A549 (cell line): ENCODE results near the gene DNAH1. TPM values are rescaled to one million over a fixed set of nuclear protein-coding genes. Genes with fewer than 3 reads are reported as not detected.

Experiments used
- ATAC-seq, 2 experiments: fragments of 200-7000 bp in 1 of 2; fragments of >200 bp in 1 of 2; cut with Nextera tagmentation in 1 of 2; cut with Tn5 transposase in 1 of 2; 3 replicates each; pipeline versions ENCODE4 v1.8.0 to v1.9.1; 2018 to 2020; ENCODE audit warnings: mild to moderate bottlenecking in 1 of 2, moderate library complexity in 1 of 2
- CTCF ChIA-PET: fragments of 300-600 bp; sonication (Branson Sonifier 250); formaldehyde crosslinking; extraction: SDS; loops from one replicate; lab custom pipeline; 2021; ENCODE audit warnings: antibody characterized with exemption, inconsistent platforms; lab: Yijun Ruan, JAX
- POLR2A ChIA-PET: fragments of 350-600 bp; formaldehyde crosslinking; extraction: SDS; loops from one replicate; lab custom pipeline; 2021; ENCODE audit warnings: antibody characterized with exemption, inconsistent platforms; lab: Yijun Ruan, JAX
- DNase-seq, 2 experiments: peaks; one replicate each; pipeline versions ENCODE4 v3.0.0 to v3.0.0-alpha.2; 2011 to 2016; ENCODE audit warnings: low read depth in 1 of 2, low spot score in 1 of 2
- FAIRE-seq: peaks from 2 replicates; lab custom pipeline; 2011; peaks lifted over from hg19 to GRCh38; lab: Jason Lieb, UNC
- H3K27ac ChIP-seq, 2 experiments: fragments of >200 bp; sonication (Bioruptor Twin); formaldehyde crosslinking; 3 replicates each; pipeline ENCODE4 v1.5.1; 2016 to 2017
- H3K4me1 ChIP-seq: fragments of >200 bp; sonication (Bioruptor Twin); formaldehyde crosslinking; 3 replicates; pipeline ENCODE4 v1.6.1; 2016
- H3K4me2 ChIP-seq: fragments of >200 bp; sonication (Bioruptor Twin); formaldehyde crosslinking; 3 replicates; pipeline ENCODE4 v1.6.1; 2016
- H3K4me3 ChIP-seq: fragments of >200 bp; sonication (Bioruptor Twin); formaldehyde crosslinking; 3 replicates; pipeline ENCODE4 v1.5.1; 2016
- H3K9me3 ChIP-seq: fragments of >200 bp; sonication (Bioruptor Twin); formaldehyde crosslinking; 3 replicates; pipeline ENCODE4 v1.6.1; 2016
- BHLHE40 ChIP-seq: IDR thresholded peaks from 2 replicates; pipeline ENCODE4 v1.6.1; 2012; ENCODE audit warnings: low read depth, low read length, inconsistent platforms
- EHMT2 ChIP-seq: fragments of 200-600 bp; sonication (generic); IDR thresholded peaks from 2 replicates; pipeline ENCODE4 v1.6.1; 2016; ENCODE audit warnings: antibody characterized with exemption, low read depth, mild to moderate bottlenecking, moderate library complexity
- FOSL2 ChIP-seq, 2 experiments: fragments of 450-650 bp in 1 of 2; fragments of >200 bp in 1 of 2; sonication (Bioruptor Twin) in 1 of 2; formaldehyde crosslinking; IDR thresholded peaks; 2 replicates each; pipeline versions ENCODE4 v1.5.0 to v1.6.1; 2016 to 2020; ENCODE audit warnings: mild to moderate bottlenecking in 1 of 2, moderate library complexity in 1 of 2
- HES2 ChIP-seq: fragments of >200 bp; sonication (Bioruptor Twin); formaldehyde crosslinking; IDR thresholded peaks from 2 replicates; pipeline ENCODE4 v1.6.1; 2016
- HEYL ChIP-seq: fragments of 250-450 bp; sonication (Bioruptor Pico); IDR thresholded peaks from 2 replicates; pipeline ENCODE4 v1.8.0; 2021; ENCODE audit warnings: mild to moderate bottlenecking, moderate library complexity
- KDM1A ChIP-seq: fragments of 200-600 bp; sonication (generic); IDR thresholded peaks from 2 replicates; pipeline ENCODE4 v1.6.1; 2016; ENCODE audit warnings: low read depth, mild to moderate bottlenecking
- KDM5A ChIP-seq: fragments of 200-600 bp; sonication (generic); IDR thresholded peaks from 2 replicates; pipeline ENCODE4 v1.6.1; 2016; ENCODE audit warnings: antibody characterized with exemption, mild to moderate bottlenecking
- MAFK ChIP-seq: fragments of 450-650 bp; IDR thresholded peaks from 2 replicates; pipeline ENCODE4 v1.6.1; 2014; ENCODE audit not compliant: partially characterized antibody
- MAZ ChIP-seq: fragments of 150-350 bp; IDR thresholded peaks from 2 replicates; pipeline ENCODE4 v1.6.1; 2014; ENCODE audit warnings: antibody characterized with exemption, low read depth, low read length, borderline replicate concordance
- NPAS2 ChIP-seq: fragments of 250-450 bp; sonication (Bioruptor Pico); IDR thresholded peaks from 2 replicates; pipeline ENCODE4 v1.8.0; 2022; ENCODE audit warnings: mild to moderate bottlenecking, moderate library complexity, borderline replicate concordance
- POLR2AphosphoS2 ChIP-seq: conservative IDR thresholded peaks from 2 replicates; pipeline ENCODE4 v1.6.1; 2012; ENCODE audit warnings: low read length, improper control_type of control experiment, inconsistent platforms
- RARB ChIP-seq: fragments of 250-450 bp; sonication (Bioruptor Pico); IDR thresholded peaks from 2 replicates; pipeline ENCODE4 v1.8.0; 2021; ENCODE audit warnings: mild to moderate bottlenecking, moderate library complexity
- RCOR1 ChIP-seq: fragments of 150-350 bp; IDR thresholded peaks from 2 replicates; pipeline ENCODE4 v1.6.1; 2014; ENCODE audit warnings: antibody characterized with exemption, low read length, low read depth
- TFCP2L1 ChIP-seq: fragments of 250-450 bp; sonication (Bioruptor Pico); IDR thresholded peaks from 2 replicates; pipeline ENCODE4 v1.5.0; 2021; ENCODE audit warnings: mild to moderate bottlenecking
- TP53 ChIP-seq: fragments of 250-450 bp; sonication (Bioruptor Pico); IDR thresholded peaks from 2 replicates; pipeline ENCODE4 v1.5.0; 2021; ENCODE audit warnings: mild to moderate bottlenecking, moderate library complexity
- USF2 ChIP-seq: fragments of 450-650 bp; IDR thresholded peaks from 2 replicates; pipeline ENCODE4 v1.6.1; 2014; ENCODE audit warnings: antibody characterized with exemption
- ZC3H11A ChIP-seq: fragments of 450-650 bp; IDR thresholded peaks from 2 replicates; pipeline ENCODE4 v1.6.1; 2014; ENCODE audit warnings: antibody characterized with exemption, mild to moderate bottlenecking
- ZFP36 ChIP-seq: fragments of 450-650 bp; IDR thresholded peaks from 2 replicates; pipeline ENCODE4 v1.6.1; 2014; ENCODE audit warnings: borderline replicate concordance; ENCODE audit not compliant: partially characterized antibody
- ZNF302 ChIP-seq: fragments of 250-450 bp; sonication (Bioruptor Pico); IDR thresholded peaks from 2 replicates; pipeline ENCODE4 v1.9.0; 2021; ENCODE audit warnings: inconsistent platforms, mild to moderate bottlenecking, moderate library complexity
- WGBS: methylation state at CpG from one replicate; pipeline ENCODE4 v1.1.6; 2017; ENCODE audit errors: missing lambda C conversion rate; 5-methylcytosine and 5-hydroxymethylcytosine counted together
- polyA plus RNA-seq, 4 experiments: library from polyadenylated mRNA; depleted of rRNA in 3 of 4; stranded (reverse); fragments of >200 nt; fragmentation: RNase III in 1 of 4; extraction: RNeasy Plus Mini Kit Qiagen cat#74134 plus additional on column Dnase treatment in 1 of 4; gene quantifications; 2 replicates in 3 of 4; 3 replicates in 1 of 4; pipeline ENCODE4 v1.2.3, GENCODE V29; 2011 to 2017
- TF ChIP-seq, protein P1 (sequence below): fragments of >200 bp; sonication (Bioruptor Twin); formaldehyde crosslinking; IDR thresholded peaks from 3 replicates; pipeline ENCODE4 v1.5.1; 2016

DNAH1 gene
- polyA plus RNA-seq, 2 of the 4 experiments (the other 2 are of a cell fraction) = 0.65 to 1.6 TPM

- Histone ChIP-seq H3K4me1 (no peaks in the 10 kb centered on the region), H3K4me3 (no peak overlapping the region), H3K4me2 (no peak overlapping the region), H3K27ac (no peak overlapping the region), H3K9me3 (no peaks in the 10 kb centered on the region)
- no peak for ATAC-seq
- 66% methylated on average over 11 of the region's 25 CpGs for WGBS
- no peak for TF ChIP-seq ZNF302
- no peak for TF ChIP-seq FOSL2 (IDR thresholded peaks at IDR 0.05)
- no peak for TF ChIP-seq FOSL2 (CRISPR knock-in tag; IDR thresholded peaks at IDR 0.05)
- no peak for TF ChIP-seq RCOR1
- TF ChIP-seq TP53 (CRISPR knock-in tag) = no peak
- TF ChIP-seq RARB (CRISPR knock-in tag) = no peak
- TF ChIP-seq KDM1A = no peak
- no peak for TF ChIP-seq NPAS2 (CRISPR knock-in tag)
- no peak for TF ChIP-seq EHMT2
- no peak for TF ChIP-seq USF2
- TF ChIP-seq KDM5A = no peak
- no peak for TF ChIP-seq ZFP36
- TF ChIP-seq ZC3H11A = no peak
- no peak for TF ChIP-seq HEYL (CRISPR knock-in tag)
- no peak for TF ChIP-seq POLR2AphosphoS2
- ChIA-PET CTCF (interaction anchor here (2.4 kb wide), 1 partner anchor 7 kb away, joined by 9 read pairs; no protein-coding TSS in a partner anchor), POLR2A (no interaction called here)
- FAIRE-seq = no peak
- no peak for DNase-seq
These were observed 80.1 kb downstream of the DNAH1 start for GRCh38 chr3:52396011-52396906.

DNA sequence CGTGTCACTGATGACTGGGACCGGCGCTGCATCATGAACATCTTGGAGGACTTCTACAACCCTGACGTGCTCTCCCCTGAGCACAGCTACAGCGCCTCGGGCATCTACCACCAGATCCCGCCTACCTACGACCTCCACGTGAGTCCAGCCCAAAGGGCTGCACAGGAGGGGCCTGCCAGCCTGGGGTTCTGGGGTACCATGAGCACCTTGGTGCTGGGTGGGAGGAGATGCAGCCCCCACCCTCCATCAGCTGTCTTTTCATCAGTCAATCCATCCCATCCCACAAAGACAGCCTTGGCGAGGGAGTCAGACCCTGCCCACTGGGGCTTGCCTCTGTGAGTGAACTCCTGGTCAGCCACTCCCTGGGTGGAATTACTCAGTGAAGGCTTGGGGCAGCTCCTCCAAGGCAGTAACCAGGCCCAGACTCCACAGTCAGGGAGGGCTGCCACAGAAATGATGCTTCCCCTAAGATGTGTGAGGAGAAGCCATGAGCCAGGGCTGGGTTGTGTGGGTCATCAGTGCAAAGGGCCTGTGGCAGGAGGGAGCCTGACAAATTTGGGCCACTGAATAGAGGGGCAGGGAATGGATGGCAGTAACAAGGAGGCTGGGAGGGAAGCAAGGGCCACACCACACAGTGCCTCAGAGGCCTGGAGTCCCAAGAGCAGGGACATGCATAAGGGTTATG is 80.9 kb downstream of the DNAH1 start:
- POLR2A ChIA-PET = no interaction called here
- ATAC-seq = no peak
- CTCF ChIA-PET = interaction anchor here (2.4 kb wide), 1 partner anchor 8 kb away, joined by 9 read pairs; no protein-coding TSS in a partner anchor

DNA sequence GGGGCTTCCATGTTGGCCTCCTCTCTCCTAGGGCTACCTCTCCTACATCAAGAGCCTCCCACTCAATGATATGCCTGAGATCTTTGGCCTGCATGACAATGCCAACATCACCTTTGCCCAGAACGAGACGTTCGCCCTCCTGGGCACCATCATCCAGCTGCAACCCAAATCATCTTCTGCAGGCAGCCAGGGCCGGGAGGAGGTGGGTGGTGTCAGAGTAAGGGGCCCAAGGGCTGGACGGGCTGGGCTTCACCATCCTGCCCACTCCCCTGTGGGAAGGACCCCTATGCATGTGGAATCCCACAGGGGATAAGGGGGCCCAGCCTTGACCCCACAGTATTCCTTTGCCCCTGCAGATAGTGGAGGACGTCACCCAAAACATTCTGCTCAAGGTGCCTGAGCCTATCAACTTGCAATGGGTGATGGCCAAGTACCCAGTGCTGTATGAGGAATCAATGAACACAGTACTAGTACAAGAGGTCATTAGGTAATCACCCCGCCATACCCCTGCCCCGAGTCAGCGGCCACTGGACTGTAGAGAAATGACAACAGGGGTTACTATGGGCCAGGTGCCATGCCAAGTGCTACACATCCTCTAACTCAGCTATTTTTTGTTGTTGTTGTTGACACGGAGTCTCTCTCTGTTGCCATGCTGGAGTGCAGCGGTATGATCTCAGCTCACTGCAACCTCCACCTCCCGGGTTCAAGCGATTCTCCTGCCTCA is 81.7 kb downstream of the DNAH1 start:
- DNase-seq = no peak
- CTCF ChIA-PET = interaction anchor here (0.9 to 2.8 kb wide), 3 partner anchors 9 to 14 kb away, joined by 4 to 9 read pairs (median 7); no protein-coding TSS in a partner anchor

More for the DNA sequence above, 80.9 kb downstream of the DNAH1 start:
- TF ChIP-seq TFCP2L1 (no peak), ZC3H11A (no peak)
- no CpG with 5 or more reads among the region's 10 CpGs for WGBS
- DNase-seq (no peak), FAIRE-seq (no peak)
- H3K27ac ChIP-seq = no peak overlapping the region
- no peaks in the 10 kb centered on the region for H3K4me1 ChIP-seq
- no peaks in the 10 kb centered on the region for H3K9me3 ChIP-seq
- no peak overlapping the region for H3K4me3 ChIP-seq
- no peak overlapping the region for H3K4me2 ChIP-seq

More for the DNA sequence above, 81.7 kb downstream of the DNAH1 start:
- no peaks in the 10 kb centered on the region for H3K4me1 ChIP-seq
- H3K9me3 ChIP-seq = no peaks in the 10 kb centered on the region
- H3K27ac ChIP-seq = no peak overlapping the region
- no peak overlapping the region for H3K4me2 ChIP-seq
- no peak overlapping the region for H3K4me3 ChIP-seq
- POLR2A ChIA-PET = no interaction called here
- ATAC-seq = no peak; a peak in 1 of 6 replicates
- TF ChIP-seq HES2 (no peak), BHLHE40 (no peak), MAFK (no peak), KDM1A (no peak), MAZ (no peak)
- TF ChIP-seq, protein P1, sequence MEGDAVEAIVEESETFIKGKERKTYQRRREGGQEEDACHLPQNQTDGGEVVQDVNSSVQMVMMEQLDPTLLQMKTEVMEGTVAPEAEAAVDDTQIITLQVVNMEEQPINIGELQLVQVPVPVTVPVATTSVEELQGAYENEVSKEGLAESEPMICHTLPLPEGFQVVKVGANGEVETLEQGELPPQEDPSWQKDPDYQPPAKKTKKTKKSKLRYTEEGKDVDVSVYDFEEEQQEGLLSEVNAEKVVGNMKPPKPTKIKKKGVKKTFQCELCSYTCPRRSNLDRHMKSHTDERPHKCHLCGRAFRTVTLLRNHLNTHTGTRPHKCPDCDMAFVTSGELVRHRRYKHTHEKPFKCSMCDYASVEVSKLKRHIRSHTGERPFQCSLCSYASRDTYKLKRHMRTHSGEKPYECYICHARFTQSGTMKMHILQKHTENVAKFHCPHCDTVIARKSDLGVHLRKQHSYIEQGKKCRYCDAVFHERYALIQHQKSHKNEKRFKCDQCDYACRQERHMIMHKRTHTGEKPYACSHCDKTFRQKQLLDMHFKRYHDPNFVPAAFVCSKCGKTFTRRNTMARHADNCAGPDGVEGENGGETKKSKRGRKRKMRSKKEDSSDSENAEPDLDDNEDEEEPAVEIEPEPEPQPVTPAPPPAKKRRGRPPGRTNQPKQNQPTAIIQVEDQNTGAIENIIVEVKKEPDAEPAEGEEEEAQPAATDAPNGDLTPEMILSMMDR = no peak
- WGBS = 77% methylated on average over 11 of the region's 13 CpGs
- no peak for FAIRE-seq
